PC-9 (cell line): ENCODE results near the gene XPNPEP3. TPM values are rescaled to one million over a fixed set of nuclear protein-coding genes. Genes with fewer than 3 reads are reported as not detected.

Experiments
- BruUV-seq: library from RNA; stranded (reverse); fragments of 400-500 nt; replicated peaks from 2 replicates; lab custom pipeline; 2021; lab: Mats Ljungman, UMichigan
- CTCF ChIA-PET: fragments of 300-600 bp; sonication (Branson Sonifier 250); formaldehyde crosslinking; loops from one replicate; lab custom pipeline; 2022; ENCODE audit warnings: antibody characterized with exemption; lab: Charles Lee
- POLR2A ChIA-PET: fragments of 300-600 bp; sonication (Branson Sonifier 250); formaldehyde crosslinking; loops from one replicate; lab custom pipeline; 2022; ENCODE audit warnings: antibody characterized with exemption; ENCODE audit not compliant: unreplicated experiment; lab: Charles Lee
- DNase-seq, 2 experiments: peaks; one replicate each; pipeline versions ENCODE4 v3.0.0 to v3.0.0-alpha.2; 2015 to 2022; ENCODE audit warnings: mixed read lengths in 1 of 2
- H2AFZ ChIP-seq: fragments of 200-600 bp; sonication (generic); 2 replicates; pipeline ENCODE4 v1.8.1; 2017; ENCODE audit warnings: antibody characterized with exemption
- H3F3A ChIP-seq: fragments of 200-600 bp; sonication (generic); 2 replicates; pipeline ENCODE4 v1.8.1; 2017; ENCODE audit warnings: antibody characterized with exemption, mild to moderate bottlenecking, low read depth; ENCODE audit not compliant: insufficient read depth
- H3K27ac ChIP-seq: fragments of 200-600 bp; sonication (generic); 2 replicates; pipeline ENCODE4 v1.6.1; 2016; ENCODE audit warnings: mixed run types
- H3K27me3 ChIP-seq: fragments of 200-600 bp; sonication (generic); 2 replicates; pipeline ENCODE4 v1.6.1; 2016; ENCODE audit warnings: low read depth, mixed run types; ENCODE audit not compliant: insufficient read depth
- H3K36me3 ChIP-seq: fragments of 200-600 bp; sonication (generic); 2 replicates; pipeline ENCODE4 v1.6.1; 2016; ENCODE audit warnings: low read depth, mixed run types
- H3K4me1 ChIP-seq: fragments of 200-600 bp; sonication (generic); replicated peaks from 2 replicates; pipeline ENCODE4 v1.6.1; 2016; ENCODE audit warnings: mixed run types; ENCODE audit not compliant: insufficient read depth
- H3K4me2 ChIP-seq: fragments of 200-600 bp; sonication (generic); 2 replicates; pipeline ENCODE4 v1.6.1; 2017; ENCODE audit warnings: mixed run types
- H3K4me3 ChIP-seq: fragments of 200-600 bp; sonication (generic); 2 replicates; pipeline ENCODE4 v1.6.1; 2016; ENCODE audit warnings: mixed run types
- H3K79me2 ChIP-seq: fragments of 200-600 bp; sonication (generic); 2 replicates; pipeline ENCODE4 v1.6.1; 2017; ENCODE audit warnings: low read depth, mixed run types
- H3K9me2 ChIP-seq: fragments of 200-600 bp; sonication (generic); 2 replicates; pipeline ENCODE4 v1.8.1; 2017; ENCODE audit warnings: mild to moderate bottlenecking; ENCODE audit not compliant: insufficient read depth
- H3K9me3 ChIP-seq: fragments of 200-600 bp; sonication (generic); 2 replicates; pipeline ENCODE4 v1.8.1; 2016; ENCODE audit warnings: low read depth; ENCODE audit not compliant: insufficient read depth
- H4K20me1 ChIP-seq: fragments of 200-600 bp; sonication (generic); 2 replicates; pipeline ENCODE4 v1.8.1; 2017; ENCODE audit not compliant: insufficient read depth
- EZH2 ChIP-seq: fragments of 200-600 bp; sonication (generic); IDR thresholded peaks from 2 replicates; pipeline ENCODE4 v1.8.0; 2017; ENCODE audit warnings: antibody characterized with exemption, low read depth
- intact Hi-C: fragments of 100-400 bp; cut with micrococcal nuclease; formaldehyde crosslinking; loops from one replicate; pipeline ENCODE4 v1.10.0; 2022; ENCODE audit not compliant: unreplicated experiment
- total RNA-seq: library from RNA; stranded (reverse); gene quantifications from 2 replicates; pipeline ENCODE4 v1.2.3, GENCODE V29; 2021
- TF ChIP-seq, protein P1 (sequence below): fragments of 200-600 bp; sonication (generic); conservative IDR thresholded peaks from 2 replicates; pipeline ENCODE4 v1.6.1; 2017; ENCODE audit warnings: mixed run types, antibody characterized with exemption, mild to moderate bottlenecking, moderate library complexity

The XPNPEP3 gene
- total RNA-seq, 1 experiment from 2014 or later = 42.7 TPM

DNA sequence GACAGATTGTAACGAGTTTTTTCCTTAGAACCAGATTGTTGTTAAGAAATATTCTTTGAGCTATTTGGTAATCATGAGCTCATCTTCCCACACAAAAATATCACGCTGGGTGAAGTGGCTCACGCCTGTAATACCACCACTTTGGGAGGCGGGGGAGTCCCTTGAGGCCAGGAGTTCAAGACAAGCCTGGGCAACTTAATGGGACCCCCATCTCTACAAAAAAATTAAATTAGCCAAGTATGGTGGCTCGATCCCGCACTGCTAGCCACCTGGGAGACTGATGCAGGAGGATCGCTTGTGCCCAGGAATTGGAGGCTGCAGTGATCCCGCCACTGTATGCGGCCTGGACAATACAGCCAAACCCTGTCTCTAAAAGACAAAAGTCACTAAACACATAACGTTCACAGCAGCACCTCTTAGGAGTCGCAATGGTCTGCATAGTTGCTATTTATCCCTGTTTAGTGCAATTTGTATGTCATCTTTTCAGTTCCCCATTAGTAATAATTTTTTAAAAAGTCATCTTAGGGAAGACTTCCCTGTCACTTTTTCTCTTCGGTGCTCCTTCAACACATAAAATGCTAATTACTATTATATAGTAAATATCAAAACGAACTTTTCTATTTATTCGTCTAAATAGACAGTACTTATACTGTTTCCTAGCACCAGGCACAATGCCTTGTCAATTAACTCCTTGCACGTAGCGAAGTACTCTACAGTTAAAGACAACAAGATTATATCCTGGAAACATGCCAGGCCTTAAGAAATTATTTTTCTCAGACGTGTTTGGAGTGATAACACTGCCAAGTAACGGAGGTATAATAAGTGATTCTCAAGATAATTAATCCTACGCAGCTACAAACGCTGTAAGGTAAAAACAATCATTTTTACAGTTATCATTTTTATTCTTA lies 1.6 kb upstream of the XPNPEP3 start:
- H2AFZ ChIP-seq = peak overlapping the region; percentile 92
- H3K4me3 ChIP-seq = peak overlapping the region; percentile 98
- ChIA-PET POLR2A (no interaction called here), CTCF (interaction anchor here (0.5 kb wide), 1 partner anchor 59 kb away, joined by 16 read pairs; no protein-coding TSS in a partner anchor)
- intact Hi-C loops = no loop called here
- DNase-seq = no peak
- H3K27me3 ChIP-seq = no peaks in the 10 kb centered on the region
- peaks cover 13% of the 10 kb centered on the region for H3F3A ChIP-seq
- H3K36me3 ChIP-seq = peaks cover 35% of the 10 kb centered on the region
- H3K9me3 ChIP-seq = no peaks in the 10 kb centered on the region
- peaks cover 43% of the 10 kb centered on the region for H3K4me1 ChIP-seq
- TF ChIP-seq, protein P1, sequence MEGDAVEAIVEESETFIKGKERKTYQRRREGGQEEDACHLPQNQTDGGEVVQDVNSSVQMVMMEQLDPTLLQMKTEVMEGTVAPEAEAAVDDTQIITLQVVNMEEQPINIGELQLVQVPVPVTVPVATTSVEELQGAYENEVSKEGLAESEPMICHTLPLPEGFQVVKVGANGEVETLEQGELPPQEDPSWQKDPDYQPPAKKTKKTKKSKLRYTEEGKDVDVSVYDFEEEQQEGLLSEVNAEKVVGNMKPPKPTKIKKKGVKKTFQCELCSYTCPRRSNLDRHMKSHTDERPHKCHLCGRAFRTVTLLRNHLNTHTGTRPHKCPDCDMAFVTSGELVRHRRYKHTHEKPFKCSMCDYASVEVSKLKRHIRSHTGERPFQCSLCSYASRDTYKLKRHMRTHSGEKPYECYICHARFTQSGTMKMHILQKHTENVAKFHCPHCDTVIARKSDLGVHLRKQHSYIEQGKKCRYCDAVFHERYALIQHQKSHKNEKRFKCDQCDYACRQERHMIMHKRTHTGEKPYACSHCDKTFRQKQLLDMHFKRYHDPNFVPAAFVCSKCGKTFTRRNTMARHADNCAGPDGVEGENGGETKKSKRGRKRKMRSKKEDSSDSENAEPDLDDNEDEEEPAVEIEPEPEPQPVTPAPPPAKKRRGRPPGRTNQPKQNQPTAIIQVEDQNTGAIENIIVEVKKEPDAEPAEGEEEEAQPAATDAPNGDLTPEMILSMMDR = no peak
- TF ChIP-seq EZH2 = no peak
- H4K20me1 ChIP-seq = peaks cover 60% of the 10 kb centered on the region
- H3K4me2 ChIP-seq = peak overlapping the region; percentile 99
- no peaks in the 10 kb centered on the region for H3K9me2 ChIP-seq
- H3K79me2 ChIP-seq = peaks cover 95% of the 10 kb centered on the region
- H3K27ac ChIP-seq = peak overlapping the region; percentile 88
- no TSS peak for BruUV-seq

DNA sequence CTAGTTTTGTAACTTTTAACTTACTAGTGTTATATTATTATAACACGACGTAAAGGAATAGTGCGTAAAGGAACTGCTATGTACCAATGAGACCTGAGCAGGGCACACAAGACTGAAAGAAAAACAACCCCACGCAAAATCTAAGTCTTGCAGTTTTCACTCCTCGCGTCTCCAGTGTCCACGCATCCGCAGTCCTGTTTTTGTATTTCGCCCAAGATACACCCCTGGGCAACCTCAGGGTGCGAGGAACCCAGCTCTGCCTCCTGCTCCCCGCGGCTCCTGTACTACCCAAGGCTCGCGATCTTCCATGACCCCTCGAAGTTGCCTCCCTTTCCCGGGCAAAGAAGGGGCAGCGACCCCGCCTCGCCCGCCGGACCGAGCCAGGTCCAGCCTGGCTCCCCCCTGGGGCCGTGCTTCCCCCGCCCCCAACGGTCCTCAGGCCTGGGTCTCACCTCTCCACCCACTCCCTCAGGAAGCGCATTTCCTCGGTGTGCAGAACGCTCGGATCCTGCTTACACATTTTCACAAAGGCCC lies 902 bp upstream of the XPNPEP3 start:
- TSS peak; percentile 42 for BruUV-seq
- TF ChIP-seq, protein P1 = no peak
- no peak for TF ChIP-seq EZH2
- Histone ChIP-seq H3K4me2 (peak overlapping the region; percentile 99), H3K4me1 (peaks cover 43% of the 10 kb centered on the region), H3K79me2 (peaks cover 95% of the 10 kb centered on the region), H3K27ac (peak overlapping the region; percentile 88), H3K9me2 (no peaks in the 10 kb centered on the region), H3K27me3 (no peaks in the 10 kb centered on the region), H2AFZ (peak overlapping the region; percentile 92), H3K9me3 (no peaks in the 10 kb centered on the region), H3K36me3 (peaks cover 28% of the 10 kb centered on the region), H3F3A (peaks cover 9% of the 10 kb centered on the region), H4K20me1 (peaks cover 57% of the 10 kb centered on the region), H3K4me3 (peak overlapping the region; percentile 98)
- CTCF ChIA-PET = no interaction called here
- intact Hi-C loops = no loop called here
- DNase-seq = peak in 1 of 2 experiments; percentile 36
- POLR2A ChIA-PET = interaction anchor here (0.5 to 0.6 kb wide), 5 partner anchors 11 to 592 kb away, joined by 3 to 14 read pairs (median 9); no protein-coding TSS in a partner anchor

DNA sequence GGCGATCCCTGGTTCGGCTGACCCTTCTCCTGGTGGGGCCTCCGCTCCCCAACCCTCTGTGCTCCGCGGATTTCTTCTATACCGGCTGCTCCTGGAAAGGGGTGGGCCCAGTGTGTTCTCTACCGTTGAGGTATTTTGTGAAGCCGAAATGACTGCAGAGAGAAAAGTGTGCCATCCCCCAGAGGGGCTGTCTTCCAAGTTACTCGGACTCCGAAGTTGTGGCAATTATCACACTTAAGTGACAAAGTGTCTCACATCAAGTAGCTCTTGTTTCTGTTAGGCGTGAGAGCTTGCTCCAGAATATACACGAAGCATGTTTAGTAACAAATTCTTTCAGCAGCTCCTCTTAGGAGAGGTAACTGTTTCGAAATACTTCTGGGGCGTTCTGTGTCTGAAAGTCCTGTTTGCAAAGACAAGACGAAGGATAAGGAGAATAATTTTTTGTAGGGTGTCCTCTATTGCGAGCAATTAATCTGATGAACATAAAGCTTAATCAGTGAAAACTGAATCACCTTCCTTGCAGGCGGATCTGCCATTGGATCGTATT lies 434 bp downstream of the XPNPEP3 start:
- CTCF ChIA-PET = interaction anchor here (0.6 kb wide), 1 partner anchor 144 kb away, joined by 7 read pairs; no protein-coding TSS in a partner anchor

More for the DNA sequence above, 434 bp downstream of the XPNPEP3 start:
- peaks cover 44% of the 10 kb centered on the region for H4K20me1 ChIP-seq
- peak overlapping the region; percentile 92 for H2AFZ ChIP-seq
- peaks cover 95% of the 10 kb centered on the region for H3K79me2 ChIP-seq
- no peak for TF ChIP-seq EZH2
- TF ChIP-seq, protein P1 = no peak
- H3K4me2 ChIP-seq = peak overlapping the region; percentile 99
- H3K27ac ChIP-seq = peak overlapping the region; percentile 88
- no peaks in the 10 kb centered on the region for H3K9me3 ChIP-seq
- no peaks in the 10 kb centered on the region for H3K9me2 ChIP-seq
- peak overlapping the region; percentile 98 for H3K4me3 ChIP-seq
- intact Hi-C loops = no loop called here
- no peaks in the 10 kb centered on the region for H3K27me3 ChIP-seq
- peaks cover 43% of the 10 kb centered on the region for H3K4me1 ChIP-seq
- H3F3A ChIP-seq = peaks cover 9% of the 10 kb centered on the region; the same call in 1 of the 2 replicates
- H3K36me3 ChIP-seq = peaks cover 20% of the 10 kb centered on the region
- TSS peak; percentile 70 for BruUV-seq
- POLR2A ChIA-PET = interaction anchor here (0.5 to 1.1 kb wide), 5 partner anchors 34 to 813 kb away, joined by 5 to 12 read pairs (median 10); partner anchors contain the start of gene RBX1
- DNase-seq = no peak
